SK-N-MC (cell line): ENCODE measurements around the gene IPO5.

Experiments
- EZH2 ChIP-seq: fragments of 200-600 bp; sonication (generic); IDR thresholded peaks from one replicate; pipeline ENCODE4 v1.6.1; 2017; ENCODE audit warnings: antibody characterized with exemption
- FOXP2 ChIP-seq: optimal IDR thresholded peaks from 2 replicates; pipeline ENCODE3; 2011; ENCODE audit warnings: mild to moderate bottlenecking, moderate library complexity; ENCODE audit not compliant: insufficient read depth; ENCODE audit errors: extremely low read length, control extremely low read depth
- POLR2AphosphoS5 ChIP-seq: IDR thresholded peaks from 2 replicates; pipeline ENCODE4 v1.6.1; 2012; ENCODE audit warnings: mild to moderate bottlenecking, low read depth, low read length, borderline replicate concordance

- TF ChIP-seq POLR2AphosphoS5 (no peak), EZH2 (no peak), FOXP2 (no peak)
These were observed 90.8 kb downstream of the IPO5 start for GRCh38 chr13:98044301-98044700.
